ENCODE results near the gene CHAT. TPM values are rescaled to one million over a fixed set of nuclear protein-coding genes. Genes with fewer than 3 reads are reported as not detected.

The CHAT gene
- total and polyA plus RNA-seq, 2 donors (not counting 3 experiments of a cell fraction or from before 2014, with no cell fraction given): not detected

GRCh38 chr10:49667991-49668390, 54.2 kb downstream of the CHAT start:
- FAIRE-seq: no peak
- DNase-seq (ENCODE audit: low read depth, low spot score): no peak
- H3K36me3 ChIP-seq (ENCODE audit: control insufficient read depth in 2 of 2, extremely low read depth in 1 of 2, insufficient read depth in 2 of 2, low read length in 2 of 2): no peaks in the 10 kb centered on the region
- no peaks in the 10 kb centered on the region for H3K79me2 ChIP-seq (ENCODE audit: control insufficient read depth, insufficient read depth, low read length)
- no peaks in the 10 kb centered on the region for H3K9me1 ChIP-seq (replicated peaks; ENCODE audit: control insufficient read depth, extremely low read depth, insufficient read depth, low read length)
- H3K9me3 ChIP-seq (replicated peaks; ENCODE audit: control insufficient read depth, insufficient read depth, low read length): no peaks in the 10 kb centered on the region
- dilution Hi-C loops (cut with MboI; ENCODE audit: extremely low pct_ligation_motif_present, low sequenced_read_pairs): no loop called here
- POLR2A ChIA-PET: no interaction called here
- CTCF ChIA-PET: interaction anchor here (1.1 kb wide), 1 partner anchor 25 kb away, joined by 3 read pairs; no protein-coding TSS in a partner anchor
- intact Hi-C loops (cut with micrococcal nuclease): no loop called here
- no peaks in the 10 kb centered on the region for H3K4me1 ChIP-seq (ENCODE audit: control insufficient read depth, extremely low read depth, insufficient read depth, low read length)
- H3K27me3 ChIP-seq (ENCODE audit: control insufficient read depth in 2 of 2, insufficient read depth in 2 of 2, low read length in 2 of 2): peaks cover 2 to 4% of the 10 kb centered on the region in 2 experiments
- no peak overlapping the region for H2AFZ ChIP-seq (ENCODE audit: low read depth, low read length)
- H3K4me2 ChIP-seq (ENCODE audit: insufficient read depth, low read length): no peak overlapping the region
- no TSS peak for BruUV-seq (replicated peaks)
- no peak overlapping the region for H3K9ac ChIP-seq (replicated peaks; ENCODE audit: extremely low read depth, insufficient read depth, low read length)
- no peak overlapping the region for H3K4me3 ChIP-seq (replicated peaks in 1 of 3; ENCODE audit: insufficient read depth in 1 of 3, low read depth in 1 of 3, low read length in 3 of 3)
- H3K27ac ChIP-seq (ENCODE audit: insufficient read depth, low read depth, low read length): no peak overlapping the region
- TF ChIP-seq JUN (IDR thresholded peaks at IDR 0.05; ENCODE audit: borderline replicate concordance, insufficient read depth, insufficient read length, low read depth) (no peak), MAX (IDR thresholded peaks at IDR 0.05; ENCODE audit: insufficient read depth, insufficient read length) (no peak), FOS (IDR thresholded peaks at IDR 0.05; ENCODE audit: borderline replicate concordance, insufficient read depth, low read length) (no peak), POLR2AphosphoS5 (IDR thresholded peaks at IDR 0.05; ENCODE audit: insufficient read depth, low read depth, low read length) (no peak), EZH2 (IDR thresholded peaks at IDR 0.05; ENCODE audit: borderline replicate concordance, low read depth, low read length, severe bottlenecking) (no peak), POLR2A (IDR thresholded peaks at IDR 0.05; ENCODE audit: low read depth, low read length) (no peak), CTCF (IDR thresholded peaks at IDR 0.05; ENCODE audit: extremely low read depth in 1 of 2, insufficient read depth in 1 of 2, low read depth in 1 of 2, low read length in 2 of 2) (no peak), MYC (IDR thresholded peaks at IDR 0.05; ENCODE audit: low read depth, low read length) (no peak), GATA2 (IDR thresholded peaks at IDR 0.05; ENCODE audit: insufficient read depth, insufficient read length, low read depth, low read length) (no peak)
- H4K20me1 ChIP-seq (replicated peaks; ENCODE audit: control insufficient read depth, extremely low read depth, insufficient read depth, low read length): no peaks in the 10 kb centered on the region
